K562 (cell line): Measurements from ENCODE around the gene RHBG. TPM values are rescaled to one million over a fixed set of nuclear protein-coding genes. Genes with fewer than 3 reads are reported as not detected.

Experiments used
- ARID1B ChIP-seq: fragments of 450-650 bp; IDR thresholded peaks from 2 replicates; pipeline ENCODE4 v1.6.1; 2016; ENCODE audit warnings: antibody characterized with exemption, mild to moderate bottlenecking, inconsistent platforms
- CBX3 ChIP-seq, 2 experiments: IDR thresholded peaks; 1 replicate in 1 of 2; 2 replicates in 1 of 2; pipeline ENCODE4 v1.6.1; 2012; ENCODE audit warnings: inconsistent platforms in 2 of 2, low read length in 2 of 2, borderline replicate concordance in 1 of 2, control low read depth in 1 of 2
- CXXC5 ChIP-seq: fragments of 250-450 bp; sonication (Bioruptor Pico); IDR thresholded peaks from 2 replicates; pipeline ENCODE4 v1.8.0; 2022; ENCODE audit warnings: inconsistent platforms, mild to moderate bottlenecking, moderate library complexity
- E2F3 ChIP-seq: fragments of 250-450 bp; sonication (Bioruptor Pico); IDR thresholded peaks from 2 replicates; pipeline ENCODE4 v1.4.0; 2020; ENCODE audit warnings: mild to moderate bottlenecking
- ESRRA ChIP-seq: fragments of 450-650 bp; IDR thresholded peaks from 2 replicates; pipeline ENCODE4 v1.6.1; 2014; ENCODE audit warnings: low read depth, mild to moderate bottlenecking, moderate library complexity, borderline replicate concordance
- FOSL1 ChIP-seq: fragments of 200-800 bp; sonication (Bioruptor generic); conservative IDR thresholded peaks from 2 replicates; pipeline ENCODE4 v1.6.1; 2016; ENCODE audit warnings: missing genetic modification characterization, missing compliant biosample characterization
- LCOR ChIP-seq: sonication (generic); formaldehyde crosslinking; IDR thresholded peaks from 2 replicates; pipeline ENCODE4 v1.8.0; 2022; ENCODE audit warnings: mild to moderate bottlenecking, missing genetic modification reagents
- NFIX ChIP-seq: fragments of 250-450 bp; sonication (Bioruptor Pico); IDR thresholded peaks from 2 replicates; pipeline ENCODE4 v1.4.0; 2020; ENCODE audit warnings: low read depth, mild to moderate bottlenecking, moderate library complexity
- RNF2 ChIP-seq: sonication (generic); IDR thresholded peaks from 2 replicates; pipeline ENCODE4 v1.6.1; 2016
- SMAD4 ChIP-seq: fragments of 250-450 bp; sonication (Bioruptor Pico); conservative IDR thresholded peaks from 2 replicates; pipeline ENCODE4 v1.8.0; 2021; ENCODE audit warnings: inconsistent platforms, mild to moderate bottlenecking, moderate library complexity
- ZNF23 ChIP-seq: fragments of 250-450 bp; sonication (Bioruptor Pico); IDR thresholded peaks from 2 replicates; pipeline ENCODE4 v1.4.0; 2020; ENCODE audit warnings: mild to moderate bottlenecking
- polyA plus RNA-seq, 8 experiments: library from polyadenylated mRNA; depleted of rRNA in 4 of 8; stranded (reverse) in 5 of 8; unstranded in 3 of 8; fragments of >200 nt; fragmentation: Nextera tagmentation in 2 of 8; fragmentation: Illumina TruSeq in 1 of 8; extraction: Ambion mirVana in 2 of 8; extraction: Trizol in 1 of 8; gene quantifications; 2 replicates each; pipeline versions ENCODE4 v1.2.1 to v1.2.3, GENCODE V29; 2011 to 2014; ENCODE audit warnings: inconsistent platforms in 1 of 8, missing spikeins in 1 of 8
- total RNA-seq, 7 experiments: library from RNA; depleted of rRNA in 6 of 7; stranded (reverse); fragments of >200 nt in 6 of 7; fragmentation: Illumina TruSeq in 2 of 7; extraction: Trizol in 2 of 7; gene quantifications; 2 replicates each; pipeline versions ENCODE4 v1.2.1 to v1.2.3, GENCODE V29; 2011 to 2021; ENCODE audit warnings: low replicate concordance in 1 of 7

Gene RHBG
- total and polyA plus RNA-seq, 9 of the 15 experiments (the other 6 are each of a cell fraction or from before 2014, with no cell fraction given), result not detected

GRCh38 chr1:156423422-156424352 is 54.7 kb downstream of the RHBG start (continued):
- TF ChIP-seq E2F3 (CRISPR knock-in tag) (no peak), NFIX (CRISPR knock-in tag) (no peak), FOSL1 (tag) (no peak), LCOR (CRISPR knock-in tag) (peak; percentile 70), CXXC5 (CRISPR knock-in tag) (peak; percentile 36), CBX3 (IDR thresholded peaks at IDR 0.05; ENCODE audit: borderline replicate concordance in 1 of 2, low read length in 2 of 2) (no peak), ZNF23 (no peak), ESRRA (peak; percentile 19; the same call in 1 of the 2 replicates), SMAD4 (CRISPR knock-in tag) (peak; percentile 31), RNF2 (peak; percentile 26; the same call in 1 of the 2 replicates), ARID1B (peak; percentile 67)
